ENCODE results near the gene OR7A10. TPM values are rescaled to one million over a fixed set of nuclear protein-coding genes. Genes with fewer than 3 reads are reported as not detected.

The OR7A10 gene
- total RNA-seq, 1 experiment from 2014 or later = not detected

GRCh38 chr19:14826006-14826405 is 22.7 kb downstream of the OR7A10 start:
- BruUV-seq (replicated peaks) = no TSS peak
- intact Hi-C loops (cut with micrococcal nuclease; ENCODE audit: unreplicated experiment) = no loop called here
- DNase-seq = no peak
- no peaks in the 10 kb centered on the region for H3K27me3 ChIP-seq (replicated peaks; ENCODE audit: control insufficient read depth, insufficient read depth, low read length)
- Mint-ChIP-seq H3K27me3 (ENCODE audit: insufficient read depth, unreplicated experiment) (peaks cover 14% of the 10 kb centered on the region), H3K27ac (ENCODE audit: unreplicated experiment) (no peak overlapping the region), H3K4me3 (ENCODE audit: unreplicated experiment) (no peak overlapping the region), H3K36me3 (ENCODE audit: insufficient read depth, unreplicated experiment) (no peaks in the 10 kb centered on the region), H3K9me3 (ENCODE audit: unreplicated experiment) (no peaks in the 10 kb centered on the region), H3K4me1 (ENCODE audit: low read depth, unreplicated experiment) (no peaks in the 10 kb centered on the region)
- H3K4me1 ChIP-seq = no peaks in the 10 kb centered on the region
- H3K36me3 ChIP-seq (ENCODE audit: control insufficient read depth, insufficient read depth, low read length) = no peaks in the 10 kb centered on the region
- no peak for TF ChIP-seq CTCF (IDR thresholded peaks at IDR 0.05; ENCODE audit: insufficient read depth in 1 of 2, low read depth in 1 of 2, low read length in 1 of 2, severe bottlenecking in 1 of 2, unreplicated experiment in 1 of 2)
- CTCF ChIA-PET = no interaction called here
- no peaks in the 10 kb centered on the region for H3K9me3 ChIP-seq
- POLR2A ChIA-PET = no interaction called here
- no peak overlapping the region for H3K4me3 ChIP-seq (ENCODE audit: low read depth, low read length)

GRCh38 chr19:14821937-14822336 is 26.8 kb downstream of the OR7A10 start:
- Histone ChIP-seq H3K27me3 (replicated peaks; ENCODE audit: control insufficient read depth, insufficient read depth, low read length) (no peaks in the 10 kb centered on the region), H3K36me3 (ENCODE audit: control insufficient read depth, insufficient read depth, low read length) (no peaks in the 10 kb centered on the region), H3K4me3 (ENCODE audit: low read depth, low read length) (no peak overlapping the region), H3K4me1 (no peaks in the 10 kb centered on the region), H3K9me3 (no peaks in the 10 kb centered on the region)
- Mint-ChIP-seq H3K4me3 (ENCODE audit: unreplicated experiment) (no peak overlapping the region), H3K27me3 (ENCODE audit: insufficient read depth, unreplicated experiment) (peaks cover 10% of the 10 kb centered on the region), H3K27ac (ENCODE audit: unreplicated experiment) (no peak overlapping the region), H3K9me3 (ENCODE audit: unreplicated experiment) (no peaks in the 10 kb centered on the region), H3K4me1 (ENCODE audit: low read depth, unreplicated experiment) (no peaks in the 10 kb centered on the region), H3K36me3 (ENCODE audit: insufficient read depth, unreplicated experiment) (no peaks in the 10 kb centered on the region)
- DNase-seq = no peak
- TF ChIP-seq CTCF (IDR thresholded peaks at IDR 0.05; ENCODE audit: insufficient read depth in 1 of 2, low read depth in 1 of 2, low read length in 1 of 2, severe bottlenecking in 1 of 2, unreplicated experiment in 1 of 2) = no peak
- intact Hi-C loops (cut with micrococcal nuclease; ENCODE audit: unreplicated experiment) = no loop called here
- ChIA-PET CTCF (interaction anchor here (0.6 kb wide), 1 partner anchor 547 kb away, joined by 3 read pairs; no protein-coding TSS in a partner anchor), POLR2A (no interaction called here)
- BruUV-seq (replicated peaks) = no TSS peak

- Mint-ChIP-seq H3K4me3 (ENCODE audit: unreplicated experiment) (no peak overlapping the region), H3K36me3 (ENCODE audit: insufficient read depth, unreplicated experiment) (no peaks in the 10 kb centered on the region), H3K27ac (ENCODE audit: unreplicated experiment) (no peak overlapping the region), H3K27me3 (ENCODE audit: insufficient read depth, unreplicated experiment) (peaks cover 11% of the 10 kb centered on the region), H3K4me1 (ENCODE audit: low read depth, unreplicated experiment) (no peaks in the 10 kb centered on the region), H3K9me3 (ENCODE audit: unreplicated experiment) (no peaks in the 10 kb centered on the region)
- Histone ChIP-seq H3K9me3 (no peaks in the 10 kb centered on the region), H3K27me3 (replicated peaks; ENCODE audit: control insufficient read depth, insufficient read depth, low read length) (no peaks in the 10 kb centered on the region), H3K4me1 (no peaks in the 10 kb centered on the region), H3K36me3 (ENCODE audit: control insufficient read depth, insufficient read depth, low read length) (no peaks in the 10 kb centered on the region), H3K4me3 (ENCODE audit: low read depth, low read length) (no peak overlapping the region)
- ChIA-PET CTCF (no interaction called here), POLR2A (no interaction called here)
- no peak for TF ChIP-seq CTCF (IDR thresholded peaks at IDR 0.05; ENCODE audit: insufficient read depth in 1 of 2, low read depth in 1 of 2, low read length in 1 of 2, severe bottlenecking in 1 of 2, unreplicated experiment in 1 of 2)
- BruUV-seq (replicated peaks) = no TSS peak
- intact Hi-C loops (cut with micrococcal nuclease; ENCODE audit: unreplicated experiment) = no loop called here
- no peak for DNase-seq
These were observed 30.1 kb downstream of the OR7A10 start for GRCh38 chr19:14818588-14818987.
